MCF 10A (cell line): ENCODE data around the gene SEL1L. TPM values are rescaled to one million over a fixed set of nuclear protein-coding genes. Genes with fewer than 3 reads are reported as not detected.
"Not testable (repeated sequence)": the region's sequence is repeated elsewhere in the genome, so short reads cannot be mapped to it uniquely, and the experiment has no call there.

Experiments used
- BruUV-seq: library from RNA; stranded (reverse); fragments of 400-500 nt; replicated peaks from 2 replicates; lab custom pipeline; 2021; lab: Mats Ljungman, UMichigan
- CTCF ChIA-PET: fragments of 300-600 bp; sonication (Branson Sonifier 250); formaldehyde crosslinking; extraction: SDS; loops from one replicate; lab custom pipeline; 2021; ENCODE audit warnings: antibody characterized with exemption, inconsistent platforms; lab: Yijun Ruan, JAX
- POLR2A ChIA-PET: fragments of 300-600, 350-650 bp; sonication (Branson Sonifier 250); formaldehyde crosslinking; extraction: SDS; loops from one replicate; lab custom pipeline; 2020; ENCODE audit warnings: antibody characterized with exemption, inconsistent platforms; lab: Yijun Ruan, JAX
- DNase-seq: peaks from one replicate; pipeline ENCODE4 v3.0.0-alpha.2; 2018; ENCODE audit not compliant: unreplicated experiment
- H3K27ac Mint-ChIP-seq: one replicate; pipeline ENCODE4 v1.8.0; 2022; ENCODE audit warnings: mild to moderate bottlenecking, low read depth, mixed read lengths; ENCODE audit not compliant: unreplicated experiment
- H3K27me3 Mint-ChIP-seq: one replicate; pipeline ENCODE4 v1.8.0; 2022; ENCODE audit warnings: mixed read lengths; ENCODE audit not compliant: insufficient read depth, unreplicated experiment
- H3K36me3 Mint-ChIP-seq: one replicate; pipeline ENCODE4 v1.8.0; 2022; ENCODE audit warnings: mild to moderate bottlenecking, moderate library complexity, mixed read lengths; ENCODE audit not compliant: insufficient read depth, unreplicated experiment
- H3K4me1 Mint-ChIP-seq: one replicate; pipeline ENCODE4 v1.8.0; 2022; ENCODE audit warnings: mixed read lengths; ENCODE audit not compliant: insufficient read depth, unreplicated experiment
- H3K4me3 Mint-ChIP-seq: one replicate; pipeline ENCODE4 v1.8.0; 2022; ENCODE audit warnings: mild to moderate bottlenecking, moderate library complexity, mixed read lengths; ENCODE audit not compliant: unreplicated experiment
- H3K9me3 Mint-ChIP-seq: one replicate; pipeline ENCODE4 v1.8.0; 2022; ENCODE audit warnings: mixed read lengths; ENCODE audit not compliant: unreplicated experiment
- CTCF ChIP-seq: fragments of 200-600 bp; IDR thresholded peaks from one replicate; pipeline ENCODE4 v1.8.0; 2022; ENCODE audit warnings: antibody characterized with exemption, mild to moderate bottlenecking; ENCODE audit not compliant: unreplicated experiment
- intact Hi-C: fragments of 100-400 bp; cut with micrococcal nuclease; formaldehyde crosslinking; loops from 2 replicates; pipeline ENCODE4 v1.14.1; 2022
- total RNA-seq: library from RNA; stranded (reverse); gene quantifications from 2 replicates; pipeline ENCODE4 v1.2.3, GENCODE V29; 2022

Gene SEL1L
- total RNA-seq, 1 experiment from 2014 or later, result 152 TPM

DNA sequence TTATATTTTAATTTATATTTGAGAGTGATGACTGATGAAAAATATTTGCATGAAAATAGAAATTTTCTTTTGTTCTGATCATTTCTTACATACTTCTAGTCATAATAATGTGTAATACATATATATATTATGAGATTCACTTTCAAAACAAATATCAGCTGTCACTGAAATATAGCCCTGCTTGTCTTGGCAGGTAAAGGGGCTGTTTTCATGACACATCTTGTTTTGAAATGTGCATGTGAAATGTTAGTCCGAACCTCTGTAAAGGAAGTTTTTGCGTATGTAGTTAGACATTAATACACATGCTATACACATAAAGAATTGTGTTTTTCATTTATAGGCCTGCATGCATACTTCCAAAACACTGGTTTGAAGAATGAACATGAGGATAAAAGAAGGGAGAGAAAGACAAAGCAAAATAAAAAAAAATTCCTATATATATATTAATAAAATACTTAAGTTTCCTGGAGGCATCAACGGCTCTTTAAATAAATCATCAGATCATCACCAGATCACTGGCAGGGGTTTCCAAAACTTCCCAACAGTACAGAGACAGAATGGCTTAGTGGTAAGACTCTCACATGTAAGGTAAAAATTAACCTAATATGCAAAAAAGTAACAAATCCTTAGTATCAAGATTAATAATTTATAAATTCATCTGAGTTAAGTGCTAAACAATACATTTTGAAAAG is 60.1 kb downstream of the SEL1L start:
- ChIA-PET CTCF (interaction anchor here (0.7 to 1.2 kb wide), 2 partner anchors 310 to 478 kb away, joined by 3 to 4 read pairs; no protein-coding TSS in a partner anchor), POLR2A (interaction anchor here (0.7 kb wide), 1 partner anchor 43 kb away, joined by 3 read pairs; no protein-coding TSS in a partner anchor)
- peaks cover 66% of the 10 kb centered on the region for H3K36me3 Mint-ChIP-seq
- no peaks in the 10 kb centered on the region for H3K4me1 Mint-ChIP-seq
- intact Hi-C loops, result no loop called here
- no peak overlapping the region for H3K27ac Mint-ChIP-seq
- no TSS peak for BruUV-seq
- no peaks in the 10 kb centered on the region for H3K27me3 Mint-ChIP-seq
- no peak overlapping the region for H3K4me3 Mint-ChIP-seq
- TF ChIP-seq CTCF, result no peak
- DNase-seq, result no peak
- no peaks in the 10 kb centered on the region for H3K9me3 Mint-ChIP-seq

- no peaks in the 10 kb centered on the region for H3K9me3 Mint-ChIP-seq
- DNase-seq, result no peak
- no peaks in the 10 kb centered on the region for H3K27me3 Mint-ChIP-seq
- no peak for TF ChIP-seq CTCF
- ChIA-PET CTCF (interaction anchor here (0.6 to 3.0 kb wide), 3 partner anchors 18 to 207 kb away, joined by 3 to 9 read pairs (median 3); no protein-coding TSS in a partner anchor), POLR2A (interaction anchor here (0.6 to 1.1 kb wide), 4 partner anchors 12 to 302 kb away, joined by 3 to 4 read pairs (median 3); partner anchors contain the start of gene SEL1L)
- H3K36me3 Mint-ChIP-seq, result peaks cover 53% of the 10 kb centered on the region
- H3K4me1 Mint-ChIP-seq, result no peaks in the 10 kb centered on the region
- BruUV-seq, result no TSS peak
- H3K27ac Mint-ChIP-seq, result no peak overlapping the region
- H3K4me3 Mint-ChIP-seq, result no peak overlapping the region
- intact Hi-C loops, result no loop called here
Observed at GRCh38 chr14:81472096-81472800, 61.4 kb downstream of the SEL1L start.

DNA sequence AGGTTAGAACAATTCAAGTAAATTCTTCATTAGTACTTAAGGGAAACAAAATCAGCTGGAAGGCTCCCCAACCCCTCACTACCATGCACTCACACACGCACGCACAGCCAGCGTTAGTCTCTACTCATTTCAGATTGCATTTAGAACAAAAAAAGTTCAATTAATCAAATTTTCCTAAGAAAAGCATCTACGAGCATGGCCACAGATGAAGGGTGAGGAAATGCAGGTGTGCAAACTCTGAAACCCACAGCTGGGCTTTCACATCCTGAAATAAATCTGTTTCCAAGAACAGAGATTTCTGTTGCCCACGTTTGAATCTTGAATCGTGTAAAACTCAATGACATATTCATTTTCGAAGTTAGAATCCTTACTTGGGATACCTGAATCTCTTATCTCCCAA is 62.6 kb downstream of the SEL1L start:
- Mint-ChIP-seq H3K27ac (no peak overlapping the region), H3K4me3 (no peak overlapping the region), H3K9me3 (no peaks in the 10 kb centered on the region), H3K36me3 (peaks cover 41% of the 10 kb centered on the region), H3K27me3 (no peaks in the 10 kb centered on the region), H3K4me1 (no peaks in the 10 kb centered on the region)
- BruUV-seq, result no TSS peak
- DNase-seq, result no peak
- intact Hi-C loops, result no loop called here
- ChIA-PET CTCF (interaction anchor here (1.1 to 3.0 kb wide), 3 partner anchors 18 to 219 kb away, joined by 3 to 9 read pairs (median 4); no protein-coding TSS in a partner anchor), POLR2A (no interaction called here)
- TF ChIP-seq CTCF, result no peak

GRCh38 chr14:81470557-81470826 is 63.2 kb downstream of the SEL1L start:
- POLR2A ChIA-PET, BruUV-seq, H3K4me3 Mint-ChIP-seq, DNase-seq, H3K4me1 Mint-ChIP-seq, H3K27ac Mint-ChIP-seq, intact Hi-C loops, H3K27me3 Mint-ChIP-seq, H3K9me3 Mint-ChIP-seq: not testable (repeated sequence)
- CTCF ChIA-PET, result interaction anchor here (1.1 to 3.0 kb wide), 3 partner anchors 18 to 218 kb away, joined by 3 to 9 read pairs (median 4); no protein-coding TSS in a partner anchor
- H3K36me3 Mint-ChIP-seq, result peaks cover 37% of the 10 kb centered on the region
